ENCODE measurements around the gene MYL5.

- TF ChIP-seq POLR2A (IDR thresholded peaks at IDR 0.05; ENCODE audit: low read depth, low read length) (no peak), TAF1 (IDR thresholded peaks at IDR 0.05; ENCODE audit: borderline replicate concordance, low read depth, low read length) (no peak), POLR2AphosphoS5 (IDR thresholded peaks at IDR 0.05; ENCODE audit: low read depth, low read length) (no peak)
Observed at GRCh38 chr4:671769-672168, 2.6 kb upstream of the MYL5 start.

All from GM12892 (cell line).